Lung (tissue), 12 donors: Measurements from ENCODE around the gene MCRIP1. TPM values are rescaled to one million over a fixed set of nuclear protein-coding genes. Genes with fewer than 3 reads are reported as not detected.

Experiments used
- ATAC-seq: fragments of 200-7000 bp; cut with Tn5 transposase; one replicate; pipeline ENCODE4 v1.9.1; 2020; ENCODE audit warnings: moderate number of reproducible peaks; ENCODE audit not compliant: insufficient read depth, low FRiP score
- DNase-seq, 3 donors: peaks; one replicate each; pipeline ENCODE4 v3.0.0-alpha.2; 2013 to 2017
- H3K27ac ChIP-seq, 2 donors: one replicate each; pipeline ENCODE4 v1.5.1; 2013; ENCODE audit warnings: mild to moderate bottlenecking in 2 of 2, moderate library complexity in 2 of 2, control low read depth in 1 of 2, inconsistent platforms in 1 of 2, low read depth in 1 of 2, low read length in 1 of 2
- H3K27me3 ChIP-seq, 3 donors: one replicate each; pipeline ENCODE4 v1.5.1; 2013; ENCODE audit warnings: low read length in 2 of 3; ENCODE audit not compliant: control insufficient read depth in 3 of 3, insufficient read depth in 3 of 3
- H3K36me3 ChIP-seq, 4 donors: one replicate each; pipeline ENCODE4 v1.5.1; 2013; ENCODE audit warnings: low read length in 4 of 4, mild to moderate bottlenecking in 1 of 4, moderate library complexity in 1 of 4; ENCODE audit not compliant: control insufficient read depth in 4 of 4, insufficient read depth in 4 of 4
- H3K4me1 ChIP-seq, 5 donors: one replicate each; pipeline ENCODE4 v1.5.1; 2013; ENCODE audit warnings: low read length in 5 of 5, mild to moderate bottlenecking in 2 of 5, moderate library complexity in 1 of 5; ENCODE audit not compliant: control insufficient read depth in 5 of 5, insufficient read depth in 5 of 5
- H3K4me3 ChIP-seq: one replicate; pipeline ENCODE4 v1.5.1; 2013; ENCODE audit warnings: mild to moderate bottlenecking, control low read depth, moderate library complexity
- H3K9ac ChIP-seq, 2 donors: one replicate each; pipeline ENCODE4 v1.5.1; 2013; ENCODE audit warnings: low read length in 2 of 2, control low read depth in 1 of 2; ENCODE audit not compliant: insufficient read depth in 1 of 2
- H3K9me3 ChIP-seq, 4 donors: one replicate each; pipeline ENCODE4 v1.5.1; 2013; ENCODE audit warnings: low read length in 3 of 4, mild to moderate bottlenecking in 1 of 4, moderate library complexity in 1 of 4; ENCODE audit not compliant: control insufficient read depth in 4 of 4, insufficient read depth in 3 of 4
- CTCF ChIP-seq: IDR thresholded peaks from 2 replicates; pipeline ENCODE4 v1.5.1; 2012; ENCODE audit warnings: mild to moderate bottlenecking; ENCODE audit errors: control extremely low read depth, extremely low read depth
- WGBS, 2 donors: extraction: QIAGEN DNeasy Blood & Tissue Kit; methylation state at CpG; one replicate each; pipeline ENCODE4 v1.1.7; 2013; 5-methylcytosine and 5-hydroxymethylcytosine counted together
- polyA plus RNA-seq, 2 donors: library from polyadenylated mRNA; stranded (reverse); fragments of 200-250 nt; gene quantifications; one replicate each; pipeline ENCODE4 v1.2.1, GENCODE V29; 2013
- total RNA-seq, 2 donors: library from RNA; depleted of rRNA in 1 of 2; stranded (reverse); fragments of >200 nt in 1 of 2; gene quantifications; one replicate each; pipeline ENCODE4 v1.2.1, GENCODE V29; 2014 to 2021
- donor health status: control.
- donor health status: control.
- donor health status: Bipolar disorder and iron deficiency.
- donor health status: healthy.
- donor health status: DM: yes; HTN: yes; CAD: no.

Gene MCRIP1
- total and polyA plus RNA-seq, 4 donors: 47.6 to 188 (median 106) TPM

GRCh38 chr17:81832608-81833159 lies 407 bp downstream of the MCRIP1 start:
- no peak for TF ChIP-seq CTCF
- Histone ChIP-seq H3K9ac (peak overlapping the region; percentile 62 to 68), H3K4me3 (peak overlapping the region; percentile 67), H3K9me3 (no peaks in the 10 kb centered on the region), H3K27me3 (no peaks in the 10 kb centered on the region), H3K36me3 (peaks cover 0 to 5% (median 0%) of the 10 kb centered on the region in 4 donors), H3K4me1 (peaks cover 0 to 17% (median 11%) of the 10 kb centered on the region in 5 donors), H3K27ac (peak overlapping the region; percentile 87 to 97)
- WGBS, 2 donors: 0 to 1% methylated on average over 23 to 65 of the region's 65 CpGs
- ATAC-seq (peak; percentile 83), DNase-seq (peak; percentile 6 to 37 (median 28))

GRCh38 chr17:81831957-81832607 lies 1.0 kb downstream of the MCRIP1 start:
- H3K4me1 ChIP-seq: peaks cover 0 to 17% (median 11%) of the 10 kb centered on the region in 5 donors
- DNase-seq (peak in 2 of 3 donors; percentile 8 to 14), ATAC-seq (no peak)
- 15% methylated on average over 18 of the region's 18 CpGs for WGBS, 2 donors
- no peak for TF ChIP-seq CTCF
- no peaks in the 10 kb centered on the region for H3K27me3 ChIP-seq
- H3K4me3 ChIP-seq: peak overlapping the region; percentile 67
- peak overlapping the region; percentile 87 to 97 for H3K27ac ChIP-seq
- H3K9me3 ChIP-seq: no peaks in the 10 kb centered on the region
- H3K36me3 ChIP-seq: peaks cover 0 to 5% (median 0%) of the 10 kb centered on the region in 4 donors
- H3K9ac ChIP-seq: peak overlapping the region; percentile 62 to 68

- peak overlapping the region in 1 of 2 donors; percentile 55 for H3K9ac ChIP-seq
- no peaks in the 10 kb centered on the region for H3K27me3 ChIP-seq
- H3K36me3 ChIP-seq: peaks cover 0 to 5% (median 0%) of the 10 kb centered on the region in 4 donors
- 58 to 70% methylated on average over 7 of the region's 7 CpGs for WGBS, 2 donors
- H3K9me3 ChIP-seq: no peaks in the 10 kb centered on the region
- ATAC-seq (no peak), DNase-seq (no peak)
- no peak for TF ChIP-seq CTCF
- peaks cover 0 to 17% (median 11%) of the 10 kb centered on the region in 5 donors for H3K4me1 ChIP-seq
- H3K27ac ChIP-seq: peak overlapping the region; percentile 87 to 97
- no peak overlapping the region for H3K4me3 ChIP-seq
These were observed 1.5 kb downstream of the MCRIP1 start for GRCh38 chr17:81831563-81831956.
